Mesenteric fat pad (tissue), 1 donor: Measurements from ENCODE around the gene BHLHE41. TPM values are rescaled to one million over a fixed set of nuclear protein-coding genes. Genes with fewer than 3 reads are reported as not detected.

Source experiments
- DNase-seq: peaks from one replicate; pipeline ENCODE4 v3.0.0-alpha.2; 2020; ENCODE audit warnings: low spot score
- long read RNA-seq: library from polyadenylated mRNA; unstranded; transcript quantifications from one replicate; pipeline ENCODE4 v2.0.0, GENCODE V29; 2020
- total RNA-seq: library from RNA; stranded (reverse); fragmentation: NEBNext Ultra II Directional; extraction: Animal tissue kit (Norgen Biotek cat#: 25700); gene quantifications from one replicate; pipeline ENCODE4 v1.2.1, GENCODE V29; 2021
- donor health status: DM: yes; HTN: yes; CAD: no.

BHLHE41 gene
- 21.0 TPM for total RNA-seq
- long read RNA-seq, partial matches to known transcripts = 0 of 2 reads
- long read RNA-seq, other reads (novel, unspliced or antisense) = 2 of 2 reads

- no peak for DNase-seq
Observed at GRCh38 chr12:26124446-26125399, at the start of gene BHLHE41. Gene BHLHE41, minus strand, starts transcription at chr12:26125037. Its CDS starts 258 bp downstream, at chr12:26124779.

- no peak for DNase-seq
Observed at GRCh38 chr12:26172946-26173552, 48.2 kb upstream of the BHLHE41 start.

GRCh38 chr12:26172539-26172938, 47.7 kb upstream of the BHLHE41 start:
- DNase-seq = no peak

GRCh38 chr12:26172013-26172412, 47.2 kb upstream of the BHLHE41 start:
- no peak for DNase-seq

- no peak for DNase-seq
Observed at GRCh38 chr12:26164118-26164517, 39.3 kb upstream of the BHLHE41 start.

- DNase-seq = no peak
Observed at GRCh38 chr12:26162905-26163304, 38.1 kb upstream of the BHLHE41 start.

GRCh38 chr12:26162174-26162573, 37.3 kb upstream of the BHLHE41 start:
- no peak for DNase-seq

- DNase-seq = no peak
Observed at GRCh38 chr12:26158078-26158764, 33.4 kb upstream of the BHLHE41 start.

GRCh38 chr12:26157001-26157400, 32.2 kb upstream of the BHLHE41 start:
- DNase-seq = no peak

- no peak for DNase-seq
Observed at GRCh38 chr12:26156201-26156871, 31.5 kb upstream of the BHLHE41 start.

GRCh38 chr12:26153421-26154154, 28.8 kb upstream of the BHLHE41 start:
- no peak for DNase-seq

- no peak for DNase-seq
Observed at GRCh38 chr12:26152507-26153102, 27.8 kb upstream of the BHLHE41 start.

GRCh38 chr12:26150736-26151450, 26.1 kb upstream of the BHLHE41 start:
- no peak for DNase-seq

- no peak for DNase-seq
Observed at GRCh38 chr12:26149968-26150500, 25.2 kb upstream of the BHLHE41 start.

- DNase-seq = no peak
Observed at GRCh38 chr12:26148291-26148690, 23.5 kb upstream of the BHLHE41 start.

GRCh38 chr12:26143291-26143690, 18.5 kb upstream of the BHLHE41 start:
- DNase-seq = no peak

GRCh38 chr12:26138860-26139259, 14.0 kb upstream of the BHLHE41 start:
- no peak for DNase-seq

- DNase-seq = no peak
Observed at GRCh38 chr12:26136688-26137087, 11.9 kb upstream of the BHLHE41 start.

- DNase-seq = no peak
Observed at GRCh38 chr12:26135571-26135970, 10.7 kb upstream of the BHLHE41 start.
